Mesendoderm (in vitro differentiated cells): Measurements from ENCODE around the gene DDIAS.
A peak's percentile ranks its signal among the peaks of the same experiment; 100 is the strongest.

ENCODE experiments used
- DNase-seq: peaks from one replicate; pipeline ENCODE4 v3.0.0; 2013
- H2AK5ac ChIP-seq: 2 replicates; pipeline ENCODE4 v1.6.1; 2013; ENCODE audit warnings: low read length, inconsistent platforms
- H2BK120ac ChIP-seq: 2 replicates; pipeline ENCODE4 v1.6.1; 2013; ENCODE audit warnings: low read depth, mild to moderate bottlenecking, low read length, moderate library complexity, mixed read lengths
- H2BK15ac ChIP-seq: replicated peaks from 2 replicates; pipeline ENCODE4 v1.6.1; 2013; ENCODE audit warnings: low read depth, mild to moderate bottlenecking, moderate library complexity
- H2BK5ac ChIP-seq: 2 replicates; pipeline ENCODE4 v1.6.1; 2013; ENCODE audit warnings: low read length, inconsistent platforms
- H3K18ac ChIP-seq: 2 replicates; pipeline ENCODE4 v1.6.1; 2013; ENCODE audit warnings: mild to moderate bottlenecking, low read length, mixed read lengths
- H3K23ac ChIP-seq: one replicate; pipeline ENCODE4 v1.6.1; 2013; ENCODE audit warnings: low read length
- H3K27ac ChIP-seq: 2 replicates; pipeline ENCODE4 v1.5.1; 2013; ENCODE audit warnings: low read depth, mild to moderate bottlenecking, inconsistent platforms, low read length, moderate library complexity
- H3K27me3 ChIP-seq: 2 replicates; pipeline ENCODE4 v1.6.1; 2013; ENCODE audit warnings: low read length, control low read depth, mild to moderate bottlenecking, inconsistent platforms; ENCODE audit not compliant: insufficient read depth, poor library complexity
- H3K36me3 ChIP-seq: 2 replicates; pipeline ENCODE4 v1.6.1; 2013; ENCODE audit warnings: low read length, inconsistent platforms; ENCODE audit not compliant: control insufficient read depth, insufficient read depth
- H3K4ac ChIP-seq: one replicate; pipeline ENCODE4 v1.6.1; 2013; ENCODE audit warnings: low read depth, mild to moderate bottlenecking, low read length, moderate library complexity
- H3K4me1 ChIP-seq: 2 replicates; pipeline ENCODE4 v1.6.1; 2013; ENCODE audit warnings: low read depth, low read length, inconsistent platforms; ENCODE audit not compliant: control insufficient read depth
- H3K4me2 ChIP-seq: 2 replicates; pipeline ENCODE4 v1.6.1; 2013; ENCODE audit warnings: low read length
- H3K4me3 ChIP-seq: 2 replicates; pipeline ENCODE4 v1.5.1; 2013; ENCODE audit warnings: mild to moderate bottlenecking, low read length
- H3K56ac ChIP-seq: one replicate; pipeline ENCODE4 v1.6.1; 2013; ENCODE audit warnings: low read length
- H3K79me1 ChIP-seq: 2 replicates; pipeline ENCODE4 v1.6.1; 2013; ENCODE audit warnings: low read length, inconsistent platforms
- H3K79me2 ChIP-seq: 2 replicates; pipeline ENCODE4 v1.6.1; 2013; ENCODE audit warnings: mild to moderate bottlenecking, low read length; ENCODE audit not compliant: control insufficient read depth, insufficient read depth
- H3K9ac ChIP-seq: 2 replicates; pipeline ENCODE4 v1.6.1; 2013; ENCODE audit warnings: low read length, inconsistent platforms
- H4K5ac ChIP-seq: one replicate; pipeline ENCODE4 v1.6.1; 2013; ENCODE audit warnings: low read length
- H4K8ac ChIP-seq: one replicate; pipeline ENCODE4 v1.6.1; 2013; ENCODE audit warnings: low read depth, mild to moderate bottlenecking, control low read depth, low read length, moderate library complexity
- WGBS: extraction: QIAGEN DNeasy Blood & Tissue Kit; methylation state at CpG from one replicate; pipeline ENCODE4 v1.1.7; 2013; ENCODE audit warnings: low lambda C conversion rate, missing lambda C conversion rate; ENCODE audit not compliant: insufficient coverage; ENCODE audit errors: extremely low coverage; 5-methylcytosine and 5-hydroxymethylcytosine counted together

The DDIAS gene

DNA sequence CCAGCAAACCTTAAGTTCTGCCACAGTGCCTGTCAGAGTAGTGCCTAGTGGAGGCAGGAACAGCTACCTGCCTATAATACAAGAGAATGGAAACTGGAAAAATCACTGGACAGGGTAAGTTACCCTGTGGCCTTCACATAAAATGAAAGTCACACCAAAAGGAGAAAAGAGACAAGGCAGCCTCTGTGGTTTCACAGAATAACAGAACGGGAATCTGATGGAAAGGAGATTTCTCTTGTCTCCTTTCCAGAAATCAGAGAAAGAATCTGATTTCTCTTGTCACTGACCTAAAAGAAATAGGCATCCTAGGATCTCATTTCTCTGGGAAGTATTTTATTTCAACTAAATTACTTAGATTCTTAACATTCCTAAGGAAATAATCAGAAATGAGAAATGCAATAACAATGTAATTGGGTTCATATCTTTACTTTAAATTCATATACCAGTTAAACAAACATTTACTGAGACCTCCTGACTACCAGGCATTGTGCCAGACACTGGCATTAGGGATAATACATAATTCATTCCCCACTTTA is 42.9 kb upstream of the DDIAS start:
- Histone ChIP-seq H3K9ac (no peak overlapping the region), H3K4ac (no peak overlapping the region), H3K36me3 (no peaks in the 10 kb centered on the region), H3K4me3 (no peak overlapping the region), H3K79me1 (no peaks in the 10 kb centered on the region), H3K79me2 (no peaks in the 10 kb centered on the region), H3K18ac (no peak overlapping the region), H3K4me1 (no peaks in the 10 kb centered on the region), H3K23ac (no peak overlapping the region), H2BK15ac (no peak overlapping the region), H2AK5ac (no peak overlapping the region), H2BK5ac (no peak overlapping the region), H4K5ac (no peak overlapping the region), H2BK120ac (no peak overlapping the region), H3K27me3 (no peaks in the 10 kb centered on the region), H4K8ac (no peak overlapping the region), H3K27ac (no peak overlapping the region), H3K56ac (no peak overlapping the region), H3K4me2 (no peak overlapping the region)
- no CpG with 5 or more reads among the region's 1 CpG for WGBS
- DNase-seq: no peak

DNA sequence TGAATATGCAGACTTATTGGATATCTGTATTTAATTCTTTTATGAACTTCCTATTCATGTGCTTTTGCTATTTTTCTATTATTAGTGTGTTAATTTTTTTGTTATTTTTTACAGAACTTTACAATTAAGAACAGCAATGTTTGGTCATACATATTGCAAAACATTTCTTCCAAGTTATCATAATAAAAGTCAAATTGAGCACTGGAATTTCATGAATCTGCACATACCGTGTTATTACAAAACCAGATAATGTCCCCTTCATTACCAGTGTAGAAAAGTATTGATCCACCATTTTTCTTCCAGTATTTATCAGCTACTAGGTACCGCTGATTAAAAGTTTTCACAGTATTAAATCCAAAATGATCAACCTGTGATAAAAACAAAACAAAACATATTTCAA is 41.8 kb upstream of the DDIAS start:
- Histone ChIP-seq H3K56ac (no peak overlapping the region), H3K23ac (no peak overlapping the region), H2BK15ac (no peak overlapping the region), H3K79me1 (no peaks in the 10 kb centered on the region), H2BK120ac (no peak overlapping the region), H3K18ac (no peak overlapping the region), H3K27ac (no peak overlapping the region), H4K8ac (no peak overlapping the region), H3K79me2 (no peaks in the 10 kb centered on the region), H3K36me3 (no peaks in the 10 kb centered on the region), H3K4me3 (no peak overlapping the region), H3K4me1 (peaks cover 1% of the 10 kb centered on the region), H3K4me2 (no peak overlapping the region), H2BK5ac (no peak overlapping the region), H4K5ac (no peak overlapping the region), H3K4ac (no peak overlapping the region), H3K9ac (no peak overlapping the region), H2AK5ac (no peak overlapping the region), H3K27me3 (no peaks in the 10 kb centered on the region)
- no peak for DNase-seq
- no CpG with 5 or more reads among the region's 2 CpGs for WGBS

DNA sequence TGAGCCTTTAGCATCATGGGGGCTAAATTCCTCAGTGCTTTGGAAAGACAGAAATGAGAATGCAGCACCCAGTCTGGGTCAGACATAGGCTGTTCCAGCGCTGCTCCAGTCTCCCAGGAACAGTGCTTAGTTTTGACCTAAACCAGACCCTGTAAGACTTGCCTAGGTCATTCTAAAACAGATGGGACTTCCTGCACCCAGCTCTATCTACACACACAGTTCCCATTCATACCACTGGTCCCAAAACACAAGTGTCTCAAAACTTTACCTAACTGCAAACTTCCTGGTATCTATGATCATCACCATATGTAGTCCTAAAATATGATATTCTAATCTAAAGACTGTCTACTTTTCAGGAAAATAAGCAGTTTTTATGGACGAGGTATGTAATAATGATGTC is 39.2 kb upstream of the DDIAS start:
- Histone ChIP-seq H3K79me1 (no peaks in the 10 kb centered on the region), H3K4me1 (peaks cover 1% of the 10 kb centered on the region), H2AK5ac (no peak overlapping the region), H3K23ac (no peak overlapping the region), H3K36me3 (no peaks in the 10 kb centered on the region), H2BK15ac (no peak overlapping the region), H3K27ac (no peak overlapping the region), H4K5ac (no peak overlapping the region), H3K4me3 (no peak overlapping the region), H3K79me2 (no peaks in the 10 kb centered on the region), H3K18ac (no peak overlapping the region), H3K4ac (no peak overlapping the region), H3K27me3 (no peaks in the 10 kb centered on the region), H4K8ac (no peak overlapping the region), H2BK120ac (no peak overlapping the region), H3K9ac (no peak overlapping the region), H3K56ac (no peak overlapping the region), H3K4me2 (no peak overlapping the region), H2BK5ac (no peak overlapping the region)
- DNase-seq: no peak
- WGBS: no CpG with 5 or more reads among the region's 2 CpGs

DNA sequence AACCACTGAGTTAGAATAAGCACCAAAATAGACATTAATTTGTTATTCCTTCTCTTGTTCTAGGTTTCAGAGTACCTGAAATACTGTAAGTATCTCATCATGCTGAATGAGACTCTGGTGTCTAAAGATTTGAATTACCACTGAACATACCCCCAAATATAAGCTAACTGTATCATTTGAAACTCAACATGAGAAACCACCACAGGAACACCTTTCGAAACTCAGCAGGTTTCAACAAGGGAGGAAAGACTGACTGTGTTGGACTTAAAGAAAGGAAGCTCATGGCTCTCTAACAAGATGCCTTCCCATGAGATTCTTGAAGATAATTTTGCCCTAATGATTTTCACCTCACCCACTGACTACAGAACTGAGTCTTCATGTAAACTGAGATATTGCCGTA is 38.3 kb upstream of the DDIAS start:
- H3K79me1 ChIP-seq: no peaks in the 10 kb centered on the region
- WGBS: no CpG with 5 or more reads among the region's 2 CpGs

DNA sequence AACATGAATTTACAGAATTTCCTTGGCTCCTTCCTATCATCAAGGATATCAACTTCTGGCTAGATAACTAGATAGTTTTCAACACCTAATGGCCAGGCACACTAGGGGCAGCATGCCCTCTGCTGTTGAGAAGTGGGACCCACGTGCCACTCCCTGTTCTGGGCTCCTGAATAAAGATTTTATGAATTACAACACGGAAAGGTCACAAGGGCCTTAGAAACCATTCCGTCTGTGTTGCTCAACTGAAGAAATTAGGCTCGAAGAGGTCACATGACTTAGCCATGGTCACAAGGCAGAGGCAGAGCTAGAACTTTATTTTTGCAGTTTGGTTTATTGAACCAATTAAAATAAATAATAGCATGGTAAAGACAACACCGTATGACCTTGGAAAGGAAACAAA is 37.3 kb upstream of the DDIAS start:
- Histone ChIP-seq H3K27me3 (no peaks in the 10 kb centered on the region), H4K8ac (no peak overlapping the region), H3K18ac (no peak overlapping the region), H3K56ac (no peak overlapping the region), H4K5ac (no peak overlapping the region), H3K79me2 (no peaks in the 10 kb centered on the region), H3K27ac (no peak overlapping the region), H3K36me3 (no peaks in the 10 kb centered on the region), H3K4me1 (peaks cover 1% of the 10 kb centered on the region), H3K79me1 (no peaks in the 10 kb centered on the region), H3K23ac (no peak overlapping the region), H2AK5ac (no peak overlapping the region), H3K9ac (no peak overlapping the region), H2BK5ac (no peak overlapping the region), H2BK15ac (no peak overlapping the region), H2BK120ac (no peak overlapping the region), H3K4ac (no peak overlapping the region), H3K4me2 (no peak overlapping the region), H3K4me3 (no peak overlapping the region)
- no CpG with 5 or more reads among the region's 5 CpGs for WGBS
- DNase-seq: peak; percentile 72

More for the DNA sequence above, 38.3 kb upstream of the DDIAS start:
- Histone ChIP-seq H3K4me2 (no peak overlapping the region), H3K23ac (no peak overlapping the region), H2AK5ac (no peak overlapping the region), H3K56ac (no peak overlapping the region), H3K4ac (no peak overlapping the region), H3K27me3 (no peaks in the 10 kb centered on the region), H2BK5ac (no peak overlapping the region), H3K36me3 (no peaks in the 10 kb centered on the region), H3K27ac (no peak overlapping the region), H3K18ac (no peak overlapping the region), H2BK120ac (no peak overlapping the region), H3K4me1 (peaks cover 1% of the 10 kb centered on the region), H3K4me3 (no peak overlapping the region), H4K8ac (no peak overlapping the region), H2BK15ac (no peak overlapping the region), H3K79me2 (no peaks in the 10 kb centered on the region), H4K5ac (no peak overlapping the region), H3K9ac (no peak overlapping the region)
- no peak for DNase-seq

DNA sequence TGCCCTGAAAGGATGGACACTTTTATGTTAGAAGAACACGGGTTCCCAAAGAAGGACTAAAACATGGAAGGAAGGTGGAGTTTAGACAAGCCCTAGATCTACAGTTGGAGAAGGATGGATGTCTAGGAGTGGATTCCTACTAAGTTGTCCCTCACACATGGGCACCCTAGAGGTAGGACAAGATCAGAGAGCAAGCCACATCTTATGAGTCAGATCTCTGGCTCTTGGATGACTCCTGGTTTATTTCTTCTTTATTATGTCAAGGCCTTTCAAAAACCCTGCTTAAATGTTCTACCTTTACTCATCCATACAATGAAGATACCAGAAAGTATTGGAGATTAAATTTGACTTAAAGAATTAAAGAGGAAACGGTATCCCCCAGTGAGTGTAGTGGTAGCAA is 35.7 kb upstream of the DDIAS start:
- Histone ChIP-seq H3K23ac (no peak overlapping the region), H3K4me3 (no peak overlapping the region), H3K79me2 (no peaks in the 10 kb centered on the region), H3K18ac (no peak overlapping the region), H4K8ac (no peak overlapping the region), H3K4me2 (no peak overlapping the region), H3K4ac (no peak overlapping the region), H4K5ac (no peak overlapping the region), H3K79me1 (no peaks in the 10 kb centered on the region), H3K36me3 (no peaks in the 10 kb centered on the region), H3K27me3 (no peaks in the 10 kb centered on the region), H3K9ac (no peak overlapping the region), H2BK120ac (no peak overlapping the region), H2AK5ac (no peak overlapping the region), H3K56ac (no peak overlapping the region), H3K4me1 (peaks cover 3% of the 10 kb centered on the region), H2BK15ac (no peak overlapping the region), H2BK5ac (no peak overlapping the region), H3K27ac (no peak overlapping the region)
- DNase-seq: no peak
- no CpG with 5 or more reads among the region's 2 CpGs for WGBS
